GM21825 (cell line): ENCODE data around the gene SS18L1.
A peak's percentile ranks its signal among the peaks of the same experiment; 100 is the strongest.
"Not testable (repeated sequence)": the region's sequence is repeated elsewhere in the genome, so short reads cannot be mapped to it uniquely, and the experiment has no call there.

ENCODE experiments used
- ATAC-seq: cut with Tn5 transposase; IDR thresholded peaks from one replicate; pipeline ENCODE4 v1.9.1; 2021; ENCODE audit warnings: mild to moderate bottlenecking, moderate library complexity; ENCODE audit not compliant: unreplicated experiment

SS18L1 gene, protein sequence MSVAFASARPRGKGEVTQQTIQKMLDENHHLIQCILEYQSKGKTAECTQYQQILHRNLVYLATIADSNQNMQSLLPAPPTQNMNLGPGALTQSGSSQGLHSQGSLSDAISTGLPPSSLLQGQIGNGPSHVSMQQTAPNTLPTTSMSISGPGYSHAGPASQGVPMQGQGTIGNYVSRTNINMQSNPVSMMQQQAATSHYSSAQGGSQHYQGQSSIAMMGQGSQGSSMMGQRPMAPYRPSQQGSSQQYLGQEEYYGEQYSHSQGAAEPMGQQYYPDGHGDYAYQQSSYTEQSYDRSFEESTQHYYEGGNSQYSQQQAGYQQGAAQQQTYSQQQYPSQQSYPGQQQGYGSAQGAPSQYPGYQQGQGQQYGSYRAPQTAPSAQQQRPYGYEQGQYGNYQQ

DNA sequence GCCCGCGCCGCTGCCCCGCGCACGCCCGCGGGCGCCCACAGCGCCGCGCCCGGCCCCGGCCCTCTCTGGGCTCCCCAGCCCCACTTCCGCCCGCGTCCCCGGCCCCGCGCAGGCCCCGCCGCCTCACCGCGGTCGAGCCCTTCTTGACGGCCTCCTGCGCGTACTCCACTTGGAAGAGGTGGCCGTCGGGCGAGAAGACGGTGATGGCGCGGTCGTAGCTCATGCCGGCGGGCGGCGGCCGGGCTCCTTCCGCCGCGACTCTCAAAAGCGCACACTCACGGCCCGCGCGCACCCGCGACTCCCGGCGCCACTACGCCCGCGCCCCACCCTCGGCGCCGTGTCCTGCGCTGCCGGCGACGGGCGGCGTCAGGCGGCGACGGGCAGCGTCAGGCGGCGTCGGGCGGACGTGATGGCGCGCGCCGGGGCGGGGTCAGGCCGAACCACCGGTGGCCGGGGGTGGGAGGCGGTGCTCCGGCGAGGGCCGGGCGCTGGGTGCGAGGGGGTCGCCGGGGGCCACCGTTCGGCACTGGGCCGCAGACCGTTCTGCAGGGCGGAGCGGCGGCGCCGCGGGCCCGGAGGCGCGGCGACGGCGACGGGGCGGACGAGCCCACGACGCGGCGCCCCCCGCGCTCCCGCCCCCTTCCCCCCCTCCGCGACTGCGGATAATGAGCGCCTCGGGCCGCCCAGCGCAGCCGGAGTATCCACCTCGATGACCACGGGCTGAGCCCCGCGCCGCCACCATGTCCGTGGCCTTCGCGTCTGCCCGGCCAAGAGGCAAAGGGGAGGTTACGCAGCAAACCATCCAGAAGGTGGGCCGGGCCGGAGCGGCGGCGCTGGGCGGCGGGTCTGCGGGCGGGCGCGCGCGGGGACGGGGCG is at the start of gene SS18L1, which contains the start of gene PSMA7:
SS18L1 (plus strand) TSS at position 689 of the 876 bp plus-strand sequence; CDS start at position 741, 52 bp downstream.
PSMA7 (minus strand) TSS at position 314 of the 876 bp plus-strand sequence; CDS start at position 223, 91 bp downstream.
- peak; percentile 68 for ATAC-seq

DNA sequence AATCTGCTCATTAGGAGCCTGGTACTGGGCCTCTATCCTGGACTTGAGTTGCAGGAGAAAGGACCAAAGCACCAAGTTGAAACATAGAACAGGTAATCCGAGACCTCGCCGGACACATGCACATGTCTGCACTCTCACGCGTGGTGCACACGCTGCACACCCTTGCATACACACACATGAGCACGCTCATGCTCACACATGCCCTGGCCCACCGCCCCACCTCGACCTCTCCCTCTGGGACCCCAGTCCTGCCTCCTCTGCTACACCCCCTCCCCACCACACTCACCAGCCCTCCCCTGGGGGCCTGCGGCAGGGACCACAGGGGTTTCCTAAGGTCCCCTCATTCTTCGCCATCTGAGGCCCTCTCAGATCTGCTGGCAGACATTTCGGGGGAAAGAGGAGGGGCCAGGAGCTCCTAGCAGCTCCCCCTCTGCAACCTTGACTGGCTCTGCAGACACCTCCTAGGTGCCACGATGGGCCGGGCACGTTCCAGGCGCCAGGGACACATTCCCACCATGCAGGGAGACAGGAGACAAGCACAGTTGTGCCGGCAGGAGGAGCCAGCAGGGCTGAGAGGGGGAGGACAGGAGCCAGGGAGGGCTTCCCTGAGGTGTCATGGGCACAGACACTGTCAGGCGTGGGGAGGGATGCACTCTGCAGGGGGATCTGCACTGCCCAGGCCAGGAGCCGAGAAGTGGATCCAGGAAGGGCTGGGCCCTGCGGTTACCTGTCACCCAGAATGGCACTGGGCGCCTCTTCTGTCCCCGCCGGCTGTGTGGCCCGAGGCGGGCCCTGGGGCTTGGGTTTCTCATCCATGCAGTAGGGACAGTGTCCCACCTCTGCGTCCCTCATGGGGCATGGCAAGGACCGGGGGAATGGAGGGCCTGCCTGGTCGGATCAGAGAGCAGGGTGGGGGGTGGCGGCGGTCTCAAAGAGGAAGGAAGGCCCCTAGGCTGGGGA is 46.9 kb upstream of the SS18L1 start:
- no peak for ATAC-seq

DNA sequence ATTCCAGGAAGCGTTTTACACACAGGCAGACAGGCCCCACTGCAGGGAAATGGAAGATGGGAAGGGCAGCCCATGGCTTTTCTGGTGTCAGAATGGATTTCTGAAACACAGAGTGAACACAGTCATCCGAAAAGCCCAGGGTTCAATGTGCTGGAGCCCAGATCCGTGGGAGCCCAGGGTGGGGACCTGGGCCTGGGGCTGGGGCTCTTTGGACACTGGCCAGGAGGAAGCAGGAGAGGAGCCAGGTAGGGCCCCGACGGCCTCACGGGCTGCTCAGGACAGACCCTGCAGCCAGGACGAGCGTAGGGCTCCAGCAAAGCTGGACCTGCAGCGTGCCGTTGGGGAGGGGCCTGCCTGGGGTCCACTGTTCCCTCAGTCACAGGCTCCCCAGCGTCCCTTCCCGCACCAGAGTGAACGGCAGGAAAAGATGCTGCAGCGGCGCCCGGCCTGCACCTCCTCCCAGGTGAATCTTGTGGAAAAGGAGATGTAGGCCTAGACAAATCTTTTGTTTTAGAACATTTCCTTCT is 45.6 kb upstream of the SS18L1 start:
- no peak for ATAC-seq

DNA sequence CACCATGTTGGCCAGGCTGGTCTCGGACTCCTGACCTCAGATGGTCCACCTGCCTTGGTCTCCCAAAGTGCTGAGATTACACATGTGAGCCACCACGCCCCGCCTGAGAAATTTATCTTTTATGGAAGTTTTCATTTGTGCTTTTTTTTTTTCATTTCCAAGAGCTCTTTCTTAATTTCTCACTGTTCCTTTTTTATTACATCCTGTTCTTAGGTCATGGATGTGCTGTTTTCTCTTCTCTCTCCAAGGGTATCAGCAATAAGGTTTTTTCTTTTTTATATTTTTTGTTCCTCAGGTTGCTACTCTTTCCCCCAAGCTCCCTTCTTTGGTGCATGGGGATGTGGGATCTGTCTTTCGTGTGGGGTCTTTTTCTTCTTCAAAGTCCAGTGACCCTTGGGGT is 42.5 kb upstream of the SS18L1 start:
- ATAC-seq = no peak

DNA sequence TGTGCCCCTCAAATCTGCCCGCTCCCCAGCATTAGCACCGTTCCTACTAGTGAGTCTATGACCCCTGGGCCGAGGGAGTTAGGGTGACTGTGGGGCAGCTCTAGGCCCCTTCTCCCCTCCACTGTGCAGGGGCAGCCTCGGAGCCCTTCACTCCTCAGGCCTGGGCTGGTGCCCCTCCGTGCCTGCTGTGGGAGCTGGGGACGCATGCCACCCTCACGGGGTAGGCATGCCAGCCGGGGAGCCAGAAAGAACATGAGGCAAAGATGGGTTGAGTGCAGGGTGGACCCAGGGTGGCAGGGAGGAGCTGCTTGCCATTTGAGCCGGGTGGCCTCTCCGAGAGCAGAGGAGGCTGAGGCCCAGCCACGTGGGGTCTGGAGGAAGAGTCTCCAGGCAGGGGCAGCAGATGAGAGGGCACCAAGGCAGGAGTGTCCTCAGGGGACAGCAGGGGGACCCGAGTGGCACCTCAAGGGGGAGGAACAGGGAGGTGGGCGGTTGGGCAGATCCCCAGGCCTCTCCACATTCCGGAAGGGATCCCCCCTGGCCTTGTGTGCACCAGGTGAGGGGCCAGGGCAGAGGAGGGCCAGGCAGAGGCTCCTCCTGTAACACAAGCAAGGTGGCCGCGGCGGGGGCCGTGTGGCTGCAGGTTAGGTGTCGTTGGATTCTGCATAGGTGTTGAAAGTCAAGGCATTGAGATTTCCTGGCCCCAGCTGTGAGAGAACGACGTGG is 39.9 kb upstream of the SS18L1 start:
- ATAC-seq = no peak

DNA sequence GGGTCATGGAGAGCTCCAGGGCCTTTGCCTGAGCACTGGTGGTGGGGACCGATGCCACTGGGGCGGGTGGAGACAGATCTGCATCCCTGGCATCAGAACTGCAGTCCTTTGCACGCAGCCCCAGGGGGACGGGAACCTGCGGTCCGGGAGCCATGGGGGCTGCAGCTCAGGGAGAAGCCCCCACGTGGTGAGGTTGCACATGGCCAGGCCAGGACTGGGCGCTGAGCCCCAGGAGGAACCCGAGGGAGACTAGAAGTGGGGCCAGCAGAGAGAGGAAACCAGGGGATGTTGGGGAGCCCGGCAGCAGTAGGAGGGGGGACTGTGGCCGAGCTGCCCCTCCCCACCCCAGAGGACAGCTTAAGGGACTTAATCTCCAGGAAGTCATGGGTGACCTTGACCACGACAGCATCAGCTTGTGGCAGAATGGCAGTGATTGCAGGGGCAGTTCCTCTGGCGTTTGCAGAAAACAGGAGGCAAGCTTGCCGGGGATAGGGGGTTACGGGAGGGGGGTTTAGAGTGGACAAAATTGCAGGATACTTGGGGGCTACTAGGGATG is 39.3 kb upstream of the SS18L1 start:
- no peak for ATAC-seq

DNA sequence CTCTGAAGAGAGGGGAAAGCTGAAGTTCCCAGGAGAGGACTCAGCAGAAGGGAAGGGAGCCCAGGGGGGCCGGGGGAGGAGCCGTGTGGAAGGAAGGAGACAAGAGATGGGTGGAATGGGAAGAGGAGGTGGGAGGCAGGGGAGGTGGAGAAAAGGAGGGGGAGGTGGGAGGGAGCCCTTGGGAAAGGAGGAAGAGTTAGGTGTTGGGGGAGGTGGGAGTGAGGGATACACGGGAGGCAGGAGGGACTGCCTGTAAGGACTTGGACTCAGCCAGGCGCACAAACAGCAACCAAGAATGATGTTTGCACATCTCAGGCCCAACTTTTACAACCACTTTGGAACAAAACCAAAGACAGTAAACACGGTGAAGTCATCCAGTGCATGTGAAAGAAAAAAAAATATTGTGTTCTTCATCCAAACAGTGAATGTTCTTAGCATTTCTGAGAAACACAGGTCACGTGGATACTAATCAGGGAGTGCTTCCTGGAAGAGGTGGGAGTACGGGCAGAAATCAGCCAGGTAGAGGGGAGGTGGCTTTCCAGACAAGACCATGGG is 38.7 kb upstream of the SS18L1 start:
- ATAC-seq = no peak

DNA sequence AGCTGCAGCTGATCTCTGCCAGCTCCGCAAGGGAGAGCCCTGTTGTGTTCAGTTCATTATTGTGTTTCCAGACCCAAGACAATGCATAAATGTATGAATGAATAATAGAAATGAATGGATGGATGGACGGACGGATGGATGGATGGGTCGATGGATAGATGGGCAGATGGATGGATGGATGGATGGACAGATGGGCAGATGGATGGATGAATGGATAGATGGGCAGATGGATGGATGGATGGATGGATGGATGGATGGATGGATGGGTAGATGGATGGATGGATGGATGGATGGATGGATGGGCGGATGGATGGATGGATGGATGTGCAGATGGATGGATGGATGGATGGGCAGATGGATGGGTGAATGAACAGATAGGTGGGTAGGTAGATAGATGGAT is 38.0 kb upstream of the SS18L1 start:
- ATAC-seq = no peak

DNA sequence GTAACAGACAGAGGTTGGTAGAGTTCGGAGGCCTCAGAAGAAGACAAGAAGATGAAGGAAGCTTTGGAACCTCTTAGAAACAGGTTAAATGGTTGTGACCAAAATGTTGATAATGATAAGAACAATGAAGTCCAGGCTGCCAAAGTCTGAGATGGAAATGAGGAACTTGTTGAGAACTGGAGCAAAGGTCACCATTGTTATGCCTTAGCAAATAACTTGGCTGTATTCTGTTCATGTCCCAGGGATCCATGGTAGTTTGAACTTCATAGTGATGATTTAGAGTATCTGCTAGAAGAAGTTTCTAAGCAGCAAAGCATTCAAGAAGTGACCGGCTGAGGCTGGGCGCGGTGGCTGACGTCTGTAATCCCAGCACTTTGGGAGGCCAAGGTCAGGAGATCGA is 32.4 kb upstream of the SS18L1 start:
- ATAC-seq = no peak

DNA sequence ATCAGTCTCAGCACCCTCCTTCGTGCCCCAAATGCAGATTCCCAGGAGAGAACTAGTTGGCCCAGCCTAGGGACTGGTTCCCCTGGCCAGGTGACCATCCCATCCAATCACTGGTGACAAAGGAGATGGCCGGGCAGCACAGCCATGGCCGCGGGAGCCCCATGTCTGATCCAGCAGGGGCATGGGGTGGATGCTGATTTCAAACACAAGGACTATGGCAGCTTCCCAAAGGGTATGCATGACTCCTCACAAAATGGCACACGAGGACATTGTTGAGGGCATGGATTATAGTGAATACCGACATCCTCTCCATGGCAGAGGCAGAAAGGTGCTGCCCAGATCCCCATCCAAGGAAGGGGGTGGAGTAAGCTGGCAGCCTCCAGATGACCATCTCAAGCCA is 31.2 kb upstream of the SS18L1 start:
- no peak for ATAC-seq

DNA sequence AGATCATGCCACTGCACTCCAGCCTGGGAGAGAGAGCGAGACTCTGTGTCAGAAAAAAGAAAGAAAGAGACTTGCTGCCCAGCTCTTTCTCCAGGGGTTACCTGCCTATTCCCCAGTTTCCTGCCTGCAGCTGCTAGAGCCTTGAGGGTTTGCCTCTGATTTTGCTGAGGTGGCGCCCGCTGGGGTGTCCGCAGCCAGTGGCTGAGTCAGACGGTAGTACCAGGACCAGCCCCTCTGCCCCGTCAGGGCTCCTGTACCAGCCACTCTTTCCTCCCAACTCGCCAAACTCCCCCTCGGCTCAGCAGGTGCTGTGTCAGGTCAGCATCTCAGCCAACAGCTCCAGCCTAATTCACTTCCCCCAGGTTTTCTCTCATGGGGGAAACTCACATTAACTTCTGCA is 28.7 kb upstream of the SS18L1 start:
- no peak for ATAC-seq

DNA sequence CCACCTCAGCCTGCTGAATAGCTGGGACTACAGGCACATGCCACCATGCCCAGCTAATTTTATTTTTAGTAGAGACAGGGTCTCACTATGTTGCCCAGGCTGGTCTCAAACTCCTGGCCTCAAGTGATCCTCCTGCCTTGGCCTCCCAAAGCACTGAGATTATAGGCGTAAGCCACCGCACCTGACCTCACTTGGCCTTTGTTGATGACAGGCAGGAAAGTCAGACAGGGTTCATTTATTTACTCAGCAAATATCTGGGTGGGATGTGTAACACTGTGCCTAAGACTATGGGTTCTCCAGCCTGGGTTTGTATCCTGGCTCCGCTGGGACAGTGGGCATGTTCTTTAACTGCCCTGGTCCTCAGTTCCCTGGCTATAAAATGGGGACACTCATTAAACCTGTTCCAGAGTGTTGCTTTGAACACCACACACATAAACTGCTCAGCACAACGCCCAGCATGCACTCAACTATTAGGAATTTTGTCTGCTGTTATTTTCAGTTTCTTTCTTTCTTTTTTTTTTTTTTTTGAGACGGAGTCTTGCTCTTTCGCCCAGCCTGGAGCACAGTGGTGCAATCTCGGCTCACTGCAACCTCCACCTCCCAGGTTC is 27.7 kb upstream of the SS18L1 start:
- not testable (repeated sequence) for ATAC-seq

DNA sequence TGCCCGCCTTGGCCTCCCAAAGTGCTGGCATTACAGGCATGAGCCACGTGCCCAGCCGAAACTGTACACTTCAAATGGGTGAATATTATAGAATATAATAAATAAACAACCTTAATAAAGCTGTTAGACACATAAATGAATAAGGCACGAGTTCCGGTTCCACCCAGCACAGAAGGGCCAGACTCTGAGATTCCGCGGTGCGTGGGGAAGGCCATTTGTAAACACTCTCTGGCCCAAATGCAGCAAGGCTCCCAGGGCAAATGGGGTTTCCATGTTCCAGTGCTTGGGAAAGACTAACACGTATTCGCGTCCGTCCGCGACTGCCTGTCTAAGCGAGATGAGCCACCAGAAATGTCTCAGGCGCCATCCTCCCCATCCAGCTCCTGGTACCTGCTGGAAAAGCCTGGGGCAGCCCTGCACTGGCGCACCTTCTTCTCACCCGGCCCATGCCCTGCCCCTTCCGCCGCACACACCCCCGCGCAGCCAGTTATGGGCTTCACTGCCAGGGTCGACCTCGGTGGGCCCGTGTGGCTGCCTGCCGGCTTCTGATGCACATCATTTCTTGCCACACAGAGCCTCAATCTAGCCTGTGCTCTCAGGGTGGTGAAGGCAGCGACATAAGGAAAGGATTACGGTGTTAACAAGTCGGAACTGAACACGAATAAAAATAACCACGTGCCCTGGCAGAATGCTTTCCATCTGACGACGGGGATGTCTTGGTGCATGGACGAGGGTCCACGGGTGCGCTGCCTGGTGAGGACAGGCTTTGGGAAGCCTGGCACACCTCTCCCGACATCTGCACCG is 26.8 kb upstream of the SS18L1 start:
- no peak for ATAC-seq

DNA sequence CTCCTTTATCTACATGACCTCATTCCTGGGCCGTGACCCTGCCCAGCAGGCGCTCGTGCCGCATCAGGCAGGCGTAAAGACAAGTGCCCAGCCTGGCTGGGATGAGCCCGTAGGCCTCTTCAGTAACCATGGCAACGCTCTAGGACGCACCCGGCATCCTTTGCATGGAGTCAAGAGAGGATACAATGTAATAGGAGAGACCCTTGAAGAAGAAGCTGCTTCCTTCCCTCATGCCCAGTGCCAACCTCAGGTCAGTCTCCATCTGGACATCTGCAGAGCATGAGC is 26.3 kb upstream of the SS18L1 start:
- no peak for ATAC-seq

DNA sequence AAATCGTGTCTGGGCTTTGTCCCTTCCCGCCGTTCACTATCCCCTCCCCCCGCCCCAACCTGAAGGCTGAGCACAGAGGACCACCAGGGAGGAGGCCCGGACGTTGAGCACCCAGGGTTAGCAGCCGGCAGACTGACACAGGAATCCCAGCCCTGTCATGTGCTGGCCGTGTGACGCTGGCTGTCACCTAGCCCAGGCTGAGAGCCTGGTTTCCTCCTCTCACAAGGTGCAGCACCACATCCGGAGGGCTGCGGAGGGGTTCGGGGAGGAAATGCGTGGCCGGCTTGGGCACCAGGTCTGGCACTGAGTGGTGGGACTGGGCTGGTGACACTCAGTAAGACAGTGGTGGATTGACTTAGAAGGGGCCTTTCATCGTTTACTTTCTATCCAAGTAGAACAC is 25.9 kb upstream of the SS18L1 start:
- no peak for ATAC-seq

DNA sequence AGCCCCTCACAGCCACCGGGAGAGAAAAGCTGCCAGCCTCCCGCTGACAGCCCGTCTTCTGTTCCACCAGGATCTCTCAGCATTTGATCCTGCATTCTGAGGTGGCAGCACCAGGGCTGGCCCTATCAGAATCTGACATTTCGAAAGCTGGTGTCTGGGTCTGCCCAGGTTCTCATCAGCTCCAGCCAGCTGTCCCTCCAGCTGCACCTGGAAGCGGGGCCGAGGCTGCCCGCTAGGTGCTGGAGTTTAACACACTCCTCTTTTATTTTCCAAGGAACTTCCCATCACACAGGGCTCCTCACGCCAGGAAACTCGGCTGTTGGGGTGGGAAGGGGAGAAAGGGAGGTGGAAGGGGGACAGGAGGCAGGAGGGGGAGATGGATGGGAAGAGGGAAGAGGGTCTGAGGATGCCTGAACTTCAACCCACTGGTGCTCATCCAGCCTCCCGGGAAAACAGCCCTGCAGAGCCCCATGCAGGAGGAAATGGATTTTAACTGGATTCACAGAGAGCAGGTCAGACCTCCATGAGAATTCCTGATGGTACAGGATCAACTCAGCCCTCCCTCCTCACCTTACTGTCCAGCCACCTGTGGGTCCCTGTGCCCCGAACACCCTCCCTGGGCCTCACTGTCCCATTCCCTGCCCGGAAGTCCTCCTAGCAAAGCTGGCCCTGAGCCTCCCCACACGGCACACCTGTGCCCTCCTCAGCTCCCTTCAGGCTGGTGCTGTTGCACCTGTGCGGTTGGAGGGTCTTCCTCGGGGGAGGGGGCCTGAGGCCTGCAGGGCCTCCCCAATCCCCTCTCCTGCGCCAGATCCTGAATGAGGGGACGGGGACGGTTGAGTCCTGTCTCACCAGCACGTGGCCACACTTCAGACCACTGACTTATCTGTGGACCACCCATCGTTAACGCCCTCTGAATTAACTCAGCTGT is 25.2 kb upstream of the SS18L1 start:
- no peak for ATAC-seq

DNA sequence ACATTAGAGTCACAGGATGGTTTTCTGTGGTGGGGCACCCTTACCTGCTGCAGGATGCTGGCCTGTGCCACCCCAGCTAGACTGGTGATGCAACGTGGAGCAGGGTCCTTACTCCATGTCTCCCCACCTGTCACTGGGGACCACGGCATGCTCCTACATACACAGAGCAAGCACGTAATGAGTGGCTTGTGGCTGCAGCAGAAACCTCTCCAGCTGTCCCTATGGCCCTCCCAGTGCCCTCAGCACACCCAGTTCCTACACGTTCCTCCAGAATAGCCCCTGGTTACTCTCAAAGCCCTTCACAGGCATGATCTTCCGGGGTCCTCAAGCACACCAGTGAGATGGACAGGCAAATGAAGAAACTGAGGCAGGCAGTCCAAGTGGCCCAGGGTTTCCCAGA is 24.5 kb upstream of the SS18L1 start:
- no peak for ATAC-seq
